Activated CD4-positive, alpha-beta T cell treated with anti-CD3 and anti-CD28 coated beads, Interleukin-2, amount 50 U/mL, for 4 hours (primary cell): ENCODE data around the gene CIAPIN1.
A peak's percentile ranks its signal among the peaks of the same experiment; 100 is the strongest.
"Not testable (repeated sequence)": the region's sequence is repeated elsewhere in the genome, so short reads cannot be mapped to it uniquely, and the experiment has no call there.

Experiments used
- DNase-seq, 2 experiments: peaks; one replicate each; pipeline ENCODE4 v3.0.0-alpha.2; 2020

CIAPIN1 gene

GRCh38 chr16:57476546-57477410 lies 29.6 kb upstream of the CIAPIN1 start:
- no peak for DNase-seq

GRCh38 chr16:57475711-57476339 lies 28.6 kb upstream of the CIAPIN1 start:
- DNase-seq: peak; percentile 31 to 43

- no peak for DNase-seq
These were observed 27.8 kb upstream of the CIAPIN1 start for GRCh38 chr16:57474671-57475661.

GRCh38 chr16:57473906-57474305 lies 26.7 kb upstream of the CIAPIN1 start:
- no peak for DNase-seq

- DNase-seq: no peak
These were observed 26.1 kb upstream of the CIAPIN1 start for GRCh38 chr16:57473176-57473840.

GRCh38 chr16:57472665-57473060 lies 25.5 kb upstream of the CIAPIN1 start:
- no peak for DNase-seq

- no peak for DNase-seq
These were observed 24.9 kb upstream of the CIAPIN1 start for GRCh38 chr16:57471852-57472664.

GRCh38 chr16:57471209-57471608 lies 24.0 kb upstream of the CIAPIN1 start:
- DNase-seq: no peak

GRCh38 chr16:57470711-57471110 lies 23.5 kb upstream of the CIAPIN1 start:
- no peak for DNase-seq

- no peak for DNase-seq
These were observed 22.8 kb upstream of the CIAPIN1 start for GRCh38 chr16:57469917-57470470.

GRCh38 chr16:57469046-57469445 lies 21.9 kb upstream of the CIAPIN1 start:
- no peak for DNase-seq

GRCh38 chr16:57468346-57468745 lies 21.2 kb upstream of the CIAPIN1 start:
- DNase-seq: no peak

GRCh38 chr16:57464523-57464922 lies 17.3 kb upstream of the CIAPIN1 start:
- no peak for DNase-seq

GRCh38 chr16:57462978-57463362 lies 15.8 kb upstream of the CIAPIN1 start:
- no peak for DNase-seq

GRCh38 chr16:57462209-57462977 lies 15.2 kb upstream of the CIAPIN1 start, which contains the start of gene POLR2C:
TSS of gene POLR2C (plus strand) at chr16:57462679. CDS start at chr16:57462725, 46 bp downstream.
- peak; percentile 90 to 92 for DNase-seq

GRCh38 chr16:57452021-57452420 lies 4.8 kb upstream of the CIAPIN1 start:
- DNase-seq: no peak

- peak in 1 of 2 experiments; percentile 2 for DNase-seq
These were observed 527 bp downstream of the CIAPIN1 start for GRCh38 chr16:57446531-57447185.

- no peak for DNase-seq
These were observed 1.7 kb downstream of the CIAPIN1 start for GRCh38 chr16:57445510-57445909.

GRCh38 chr16:57444711-57445110 lies 2.5 kb downstream of the CIAPIN1 start:
- no peak for DNase-seq

- DNase-seq: not testable (repeated sequence)
These were observed 6.6 kb downstream of the CIAPIN1 start for GRCh38 chr16:57440551-57440950.
